Loucy (cell line): Measurements from ENCODE around the gene HEPHL1.

Source experiments
- H2AFZ ChIP-seq: fragments of 200-600 bp; sonication (generic); 2 replicates; pipeline ENCODE4 v1.6.0; 2016; ENCODE audit warnings: antibody characterized with exemption, mild to moderate bottlenecking, low read length, moderate library complexity
- H3F3A ChIP-seq: fragments of 200-600 bp; 2 replicates; pipeline ENCODE4 v1.6.0; 2016; ENCODE audit warnings: antibody characterized with exemption, low read depth, mild to moderate bottlenecking
- H3K27me3 ChIP-seq: fragments of 200-600 bp; sonication (generic); 2 replicates; pipeline ENCODE4 v1.6.1; 2014; ENCODE audit warnings: low read length, mild to moderate bottlenecking; ENCODE audit not compliant: insufficient read depth, poor library complexity, severe bottlenecking
- H3K36me3 ChIP-seq: fragments of 200-600 bp; sonication (generic); 2 replicates; pipeline ENCODE4 v1.6.1; 2016; ENCODE audit warnings: low read length; ENCODE audit not compliant: insufficient read depth
- H3K4me1 ChIP-seq: fragments of 200-600 bp; sonication (generic); 2 replicates; pipeline ENCODE4 v1.5.1; 2014; ENCODE audit warnings: low read length, mild to moderate bottlenecking; ENCODE audit not compliant: insufficient read depth, poor library complexity, severe bottlenecking
- H3K4me2 ChIP-seq: fragments of 200-600 bp; sonication (generic); 2 replicates; pipeline ENCODE4 v1.6.0; 2014; ENCODE audit warnings: antibody characterized with exemption, low read length, low read depth, mild to moderate bottlenecking; ENCODE audit not compliant: poor library complexity, severe bottlenecking
- H3K4me3 ChIP-seq: fragments of 200-600 bp; sonication (generic); 2 replicates; pipeline ENCODE4 v1.5.1; 2014; ENCODE audit warnings: low read length, mild to moderate bottlenecking, mixed read lengths; ENCODE audit not compliant: poor library complexity, severe bottlenecking
- H3K79me2 ChIP-seq: fragments of 200-600 bp; sonication (generic); 2 replicates; pipeline ENCODE4 v1.6.1; 2014; ENCODE audit warnings: low read length; ENCODE audit not compliant: insufficient read depth
- H3K9ac ChIP-seq: fragments of 200-600 bp; sonication (generic); 2 replicates; pipeline ENCODE4 v1.6.0; 2014; ENCODE audit warnings: mild to moderate bottlenecking, low read depth, low read length, moderate library complexity; ENCODE audit not compliant: poor library complexity, severe bottlenecking
- H3K9me2 ChIP-seq: fragments of 200-600 bp; sonication (generic); replicated peaks from 2 replicates; pipeline ENCODE4 v1.6.1; 2016; ENCODE audit warnings: low read depth, low read length, mixed read lengths
- H3K9me3 ChIP-seq: fragments of 200-600 bp; sonication (generic); 2 replicates; pipeline ENCODE4 v1.6.1; 2014; ENCODE audit warnings: mild to moderate bottlenecking, antibody characterized with exemption, low read length, low read depth; ENCODE audit not compliant: insufficient read depth
- H4K20me1 ChIP-seq: fragments of 200-600 bp; sonication (generic); 2 replicates; pipeline ENCODE4 v1.6.0; 2014; ENCODE audit warnings: antibody characterized with exemption, low read length, mild to moderate bottlenecking; ENCODE audit not compliant: insufficient read depth, poor library complexity, severe bottlenecking
- EZH2phosphoT487 ChIP-seq: fragments of 200-600 bp; IDR thresholded peaks from 2 replicates; pipeline ENCODE4 v1.6.1; 2018; ENCODE audit warnings: antibody characterized with exemption, mild to moderate bottlenecking, moderate library complexity, borderline replicate concordance
- TF ChIP-seq, protein P1 (sequence below): fragments of 200-600 bp; sonication (generic); conservative IDR thresholded peaks from 2 replicates; pipeline ENCODE4 v1.5.1; 2014; ENCODE audit warnings: mild to moderate bottlenecking, antibody characterized with exemption, low read length

The HEPHL1 gene

DNA sequence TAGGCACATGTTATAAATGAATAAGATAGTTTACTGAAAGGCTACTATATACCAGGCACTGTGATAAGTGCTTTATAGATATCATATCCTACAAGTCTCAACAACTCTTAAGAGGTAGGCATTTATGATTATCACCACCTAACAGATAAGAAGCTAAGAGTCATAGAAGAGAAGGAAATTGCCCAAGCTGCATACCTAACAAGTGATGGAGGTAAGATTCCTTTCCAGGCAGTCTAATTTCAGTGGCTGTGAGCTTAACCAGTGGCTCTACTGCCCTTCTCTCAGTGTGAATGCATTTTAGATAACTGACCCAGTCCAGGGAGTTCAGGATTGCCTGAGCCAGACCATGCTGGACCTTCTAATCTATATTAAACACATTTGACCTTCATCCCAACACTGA, 39.2 kb downstream of the HEPHL1 start:
- Histone ChIP-seq H2AFZ (no peak overlapping the region), H3K9me2 (peaks cover 5% of the 10 kb centered on the region; the same call in 1 of the 2 replicates), H3K27me3 (no peaks in the 10 kb centered on the region), H3K4me3 (no peak overlapping the region), H4K20me1 (no peaks in the 10 kb centered on the region), H3F3A (no peaks in the 10 kb centered on the region), H3K4me1 (no peaks in the 10 kb centered on the region), H3K36me3 (no peaks in the 10 kb centered on the region), H3K9me3 (no peaks in the 10 kb centered on the region), H3K79me2 (no peaks in the 10 kb centered on the region), H3K4me2 (no peak overlapping the region), H3K9ac (no peak overlapping the region)
- TF ChIP-seq EZH2phosphoT487, result no peak

DNA sequence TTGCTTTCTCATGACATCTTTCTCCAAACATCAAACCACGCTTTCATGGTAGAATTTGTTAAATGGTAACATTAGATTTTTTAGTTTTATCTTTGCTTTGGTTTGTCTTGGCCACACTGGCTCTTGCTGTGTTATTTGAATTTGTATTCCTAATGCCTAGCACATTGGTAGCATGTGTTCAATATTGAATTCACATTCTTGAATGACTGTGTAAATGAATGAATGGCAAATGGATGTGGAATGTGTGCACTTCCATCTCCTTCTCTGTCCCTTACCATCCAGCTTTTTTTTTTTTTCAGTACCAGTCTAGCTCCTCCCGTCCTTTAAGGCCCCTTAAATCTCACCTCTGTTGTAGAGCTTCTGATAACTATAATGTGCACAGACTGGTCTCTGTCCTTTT, 41.2 kb downstream of the HEPHL1 start:
- Histone ChIP-seq H3K9ac (no peak overlapping the region), H3K4me1 (no peaks in the 10 kb centered on the region), H3K4me2 (no peak overlapping the region), H3K27me3 (no peaks in the 10 kb centered on the region), H4K20me1 (no peaks in the 10 kb centered on the region), H3K36me3 (no peaks in the 10 kb centered on the region), H3K4me3 (no peak overlapping the region), H3K79me2 (no peaks in the 10 kb centered on the region), H2AFZ (no peak overlapping the region), H3K9me3 (no peaks in the 10 kb centered on the region), H3F3A (no peaks in the 10 kb centered on the region), H3K9me2 (peaks cover 5% of the 10 kb centered on the region; the same call in 1 of the 2 replicates)
- TF ChIP-seq EZH2phosphoT487, result no peak
- TF ChIP-seq, protein P1, sequence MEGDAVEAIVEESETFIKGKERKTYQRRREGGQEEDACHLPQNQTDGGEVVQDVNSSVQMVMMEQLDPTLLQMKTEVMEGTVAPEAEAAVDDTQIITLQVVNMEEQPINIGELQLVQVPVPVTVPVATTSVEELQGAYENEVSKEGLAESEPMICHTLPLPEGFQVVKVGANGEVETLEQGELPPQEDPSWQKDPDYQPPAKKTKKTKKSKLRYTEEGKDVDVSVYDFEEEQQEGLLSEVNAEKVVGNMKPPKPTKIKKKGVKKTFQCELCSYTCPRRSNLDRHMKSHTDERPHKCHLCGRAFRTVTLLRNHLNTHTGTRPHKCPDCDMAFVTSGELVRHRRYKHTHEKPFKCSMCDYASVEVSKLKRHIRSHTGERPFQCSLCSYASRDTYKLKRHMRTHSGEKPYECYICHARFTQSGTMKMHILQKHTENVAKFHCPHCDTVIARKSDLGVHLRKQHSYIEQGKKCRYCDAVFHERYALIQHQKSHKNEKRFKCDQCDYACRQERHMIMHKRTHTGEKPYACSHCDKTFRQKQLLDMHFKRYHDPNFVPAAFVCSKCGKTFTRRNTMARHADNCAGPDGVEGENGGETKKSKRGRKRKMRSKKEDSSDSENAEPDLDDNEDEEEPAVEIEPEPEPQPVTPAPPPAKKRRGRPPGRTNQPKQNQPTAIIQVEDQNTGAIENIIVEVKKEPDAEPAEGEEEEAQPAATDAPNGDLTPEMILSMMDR, result no peak

DNA sequence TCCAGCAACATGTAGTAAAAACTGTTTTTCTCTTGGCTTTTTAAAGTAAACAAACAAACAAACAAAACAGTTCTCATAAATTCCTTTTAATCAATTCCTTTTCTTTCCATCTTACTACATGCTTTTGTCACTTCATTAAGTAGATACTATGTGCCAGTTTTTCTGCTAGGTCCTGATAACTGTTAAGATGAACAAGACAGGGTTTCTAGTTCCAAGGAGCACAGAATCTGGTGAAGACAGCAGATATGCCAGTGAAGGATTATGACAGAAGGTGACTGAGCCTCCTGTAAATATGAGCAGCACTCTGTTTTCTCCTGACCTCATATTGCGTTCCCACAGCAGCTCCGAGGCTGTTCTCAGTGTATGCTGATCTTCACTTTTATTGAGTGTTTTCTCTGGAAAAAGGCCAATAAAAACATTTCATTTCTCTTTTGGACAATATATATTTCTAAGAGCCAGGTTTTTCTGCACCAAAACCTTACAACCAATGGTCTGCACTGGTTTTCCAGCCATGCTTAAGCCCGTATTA, 45.8 kb downstream of the HEPHL1 start:
- Histone ChIP-seq H3K27me3 (no peaks in the 10 kb centered on the region), H3K4me2 (no peak overlapping the region)
- TF ChIP-seq, protein P1, result no peak
- no peak for TF ChIP-seq EZH2phosphoT487

DNA sequence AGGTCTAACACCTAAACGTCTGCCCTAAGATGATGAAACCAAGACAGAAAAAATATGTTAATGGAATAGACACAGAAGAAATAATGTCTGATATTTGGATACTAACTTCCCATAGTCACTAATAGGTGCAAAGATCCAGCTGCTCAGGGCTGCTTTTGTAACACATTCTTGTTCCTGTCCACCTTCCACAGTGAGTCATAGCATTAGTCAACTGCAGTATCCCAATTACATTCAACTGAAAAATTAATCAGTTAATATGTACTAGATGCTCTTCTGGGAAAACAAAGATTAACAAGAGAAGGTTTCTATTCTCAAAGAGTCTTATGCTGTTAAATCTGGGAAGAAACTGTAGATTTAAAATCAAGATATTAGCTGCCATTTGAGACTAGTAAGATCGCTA, 47.6 kb downstream of the HEPHL1 start:
- H3K9ac ChIP-seq, result no peak overlapping the region
- no peaks in the 10 kb centered on the region for H3K9me2 ChIP-seq
- no peaks in the 10 kb centered on the region for H3K4me1 ChIP-seq
- TF ChIP-seq, protein P1, result no peak
- no peak for TF ChIP-seq EZH2phosphoT487
- H3K9me3 ChIP-seq, result no peaks in the 10 kb centered on the region
- H3K27me3 ChIP-seq, result no peaks in the 10 kb centered on the region
- H3K4me3 ChIP-seq, result no peak overlapping the region
- H3K79me2 ChIP-seq, result no peaks in the 10 kb centered on the region
- H3K36me3 ChIP-seq, result no peaks in the 10 kb centered on the region
- no peaks in the 10 kb centered on the region for H3F3A ChIP-seq
- no peak overlapping the region for H2AFZ ChIP-seq
- H4K20me1 ChIP-seq, result no peaks in the 10 kb centered on the region
- H3K4me2 ChIP-seq, result no peak overlapping the region

More for the DNA sequence above, 45.8 kb downstream of the HEPHL1 start:
- H3K79me2 ChIP-seq, result no peaks in the 10 kb centered on the region
- H3K36me3 ChIP-seq, result no peaks in the 10 kb centered on the region
- no peaks in the 10 kb centered on the region for H4K20me1 ChIP-seq
- no peaks in the 10 kb centered on the region for H3K9me3 ChIP-seq
- H3K4me3 ChIP-seq, result no peak overlapping the region
- H3K4me1 ChIP-seq, result no peaks in the 10 kb centered on the region
- H3F3A ChIP-seq, result no peaks in the 10 kb centered on the region
- no peak overlapping the region for H3K9ac ChIP-seq
- no peaks in the 10 kb centered on the region for H3K9me2 ChIP-seq
- H2AFZ ChIP-seq, result no peak overlapping the region
